GM19468 (cell line): ENCODE measurements around the gene BOD1L1.
"Not testable (repeated sequence)": the region's sequence is repeated elsewhere in the genome, so short reads cannot be mapped to it uniquely, and the experiment has no call there.

ENCODE experiments used
- ATAC-seq: cut with Tn5 transposase; IDR thresholded peaks from one replicate; pipeline ENCODE4 v1.9.1; 2021; ENCODE audit warnings: mild to moderate bottlenecking, moderate library complexity, moderate number of reproducible peaks; ENCODE audit not compliant: unreplicated experiment; ENCODE audit errors: extremely low read depth

BOD1L1 gene

GRCh38 chr4:13561673-13562072 is 65.9 kb downstream of the BOD1L1 start:
- no peak for ATAC-seq

GRCh38 chr4:13560111-13560510 is 67.4 kb downstream of the BOD1L1 start:
- not testable (repeated sequence) for ATAC-seq

- no peak for ATAC-seq
Observed at GRCh38 chr4:13559413-13559812, 68.1 kb downstream of the BOD1L1 start.

DNA sequence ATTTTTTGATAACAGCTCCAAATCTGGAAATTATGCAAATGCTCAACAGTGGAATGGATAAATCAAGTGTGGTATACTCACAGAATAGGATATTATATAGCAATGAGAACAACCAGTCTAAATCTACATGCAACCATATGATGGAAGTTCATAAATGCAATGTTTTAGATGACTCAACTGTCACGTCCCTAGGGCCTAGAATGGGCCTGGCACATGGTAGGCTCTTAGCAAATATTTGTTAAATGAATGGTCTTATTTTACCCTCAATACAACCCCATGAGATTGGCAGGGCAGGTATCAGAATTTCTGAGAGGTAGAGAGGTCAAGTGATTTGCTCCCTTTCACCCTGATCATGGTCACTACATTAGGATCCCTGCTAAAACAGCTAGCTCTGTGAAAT is 68.6 kb downstream of the BOD1L1 start:
- ATAC-seq: no peak

DNA sequence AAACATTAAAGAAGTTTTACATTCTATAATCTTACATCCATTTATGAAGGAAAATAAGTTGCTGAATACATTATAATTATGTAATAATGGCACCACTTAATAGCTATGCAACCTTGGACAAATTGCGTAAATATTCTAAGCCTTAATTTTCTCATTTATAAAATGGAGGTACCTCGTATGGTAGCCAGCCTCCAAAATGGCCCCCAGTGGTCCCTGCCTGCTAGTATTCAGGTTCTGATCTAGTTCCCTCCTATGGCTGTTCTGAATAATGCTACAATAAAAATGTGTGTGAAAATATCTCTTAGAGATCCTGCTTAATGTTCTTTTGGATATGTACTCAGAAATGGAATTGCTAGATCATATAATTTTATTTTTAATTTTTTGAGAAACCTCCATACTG is 72.2 kb downstream of the BOD1L1 start:
- no peak for ATAC-seq

DNA sequence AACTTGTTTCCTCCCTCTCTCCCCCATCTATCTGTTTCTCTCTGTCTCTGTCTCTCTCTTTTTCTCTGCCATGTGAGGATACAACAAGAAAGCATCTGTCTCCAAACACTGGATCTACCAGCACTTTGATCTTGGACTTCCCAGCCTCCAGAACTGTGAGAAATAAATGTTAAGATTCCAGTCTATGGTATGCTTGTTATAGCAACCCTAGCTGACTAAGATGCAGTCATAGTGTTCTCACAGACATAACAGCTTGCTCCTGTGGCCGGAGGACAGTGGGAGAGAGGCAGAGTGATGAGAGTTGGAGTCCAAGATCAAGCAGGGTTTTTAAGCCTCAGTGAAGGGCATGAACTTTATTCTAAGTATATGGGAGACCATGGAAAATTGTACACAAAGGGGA is 74.4 kb downstream of the BOD1L1 start:
- ATAC-seq: no peak

GRCh38 chr4:13548984-13549546 is 78.5 kb downstream of the BOD1L1 start:
- ATAC-seq: peak; percentile 89

GRCh38 chr4:13548059-13548983 is 79.2 kb downstream of the BOD1L1 start:
- ATAC-seq: no peak

- ATAC-seq: no peak
Observed at GRCh38 chr4:13547485-13548041, 80.0 kb downstream of the BOD1L1 start.

DNA sequence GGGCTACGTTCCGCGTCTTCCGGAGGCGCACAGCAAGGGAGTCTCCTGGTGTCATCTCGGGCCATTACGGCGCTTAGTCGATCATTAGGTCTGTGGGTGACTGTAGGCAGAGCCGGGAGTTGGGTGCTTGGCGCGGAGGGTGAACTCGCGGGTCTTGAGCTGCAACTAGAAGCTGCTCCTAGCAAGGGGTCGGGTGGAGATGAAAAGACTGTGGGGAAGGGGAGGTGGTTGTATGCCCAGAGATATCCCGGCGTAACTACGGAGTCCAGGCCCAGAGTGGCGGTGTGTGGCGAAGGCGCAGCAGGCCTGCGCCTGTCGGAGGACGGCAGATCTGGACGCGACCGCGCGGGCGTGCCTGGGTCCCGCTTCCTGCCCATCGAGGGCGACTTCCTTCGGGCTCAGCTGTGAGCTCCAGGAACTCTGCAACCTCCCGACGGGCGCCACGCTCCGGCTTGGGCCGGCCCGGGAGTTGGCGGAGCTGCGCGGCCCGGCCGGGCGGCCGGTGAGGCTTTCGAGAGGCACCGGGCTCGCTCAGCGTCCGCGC is 80.5 kb downstream of the BOD1L1 start:
- no peak for ATAC-seq

DNA sequence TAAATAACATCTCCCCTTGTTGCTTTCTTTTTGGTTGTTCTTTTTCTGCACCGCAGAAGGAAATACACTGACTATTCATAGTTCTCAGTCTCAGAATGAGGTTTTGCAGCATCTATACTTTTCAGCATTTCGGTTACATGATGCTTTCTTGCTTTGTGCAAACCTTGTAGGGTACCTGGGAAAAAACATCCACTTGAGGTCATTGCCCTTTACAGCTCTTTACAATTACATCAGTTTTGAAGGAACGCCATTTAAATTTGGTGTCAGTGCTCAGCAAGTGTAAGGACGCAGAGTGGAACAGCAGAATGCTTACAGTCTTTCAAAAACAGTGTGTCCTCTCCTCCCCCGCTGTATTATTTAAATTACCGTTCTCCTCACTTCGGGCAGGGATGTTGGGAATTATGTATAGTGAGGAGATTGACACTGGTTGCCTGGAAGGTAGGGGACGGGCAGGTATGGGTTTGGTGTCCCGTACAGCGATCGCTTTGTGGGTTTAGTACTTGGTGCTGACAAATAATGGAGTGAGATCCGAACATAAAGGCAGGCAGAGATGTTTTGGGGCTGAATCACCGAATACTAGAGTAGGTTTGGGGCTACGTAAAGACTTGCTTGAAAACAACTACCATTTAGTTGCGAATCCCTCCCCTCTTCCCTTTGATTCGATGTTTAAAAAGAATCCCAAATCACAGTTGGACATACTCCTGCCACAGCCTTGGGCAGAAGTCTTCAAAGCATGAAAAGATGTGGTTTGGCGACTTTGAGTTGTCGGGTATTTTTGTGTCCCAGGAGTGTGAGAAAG is 81.2 kb downstream of the BOD1L1 start:
- ATAC-seq: no peak

GRCh38 chr4:13545394-13545808 is 82.1 kb downstream of the BOD1L1 start:
- ATAC-seq: no peak

DNA sequence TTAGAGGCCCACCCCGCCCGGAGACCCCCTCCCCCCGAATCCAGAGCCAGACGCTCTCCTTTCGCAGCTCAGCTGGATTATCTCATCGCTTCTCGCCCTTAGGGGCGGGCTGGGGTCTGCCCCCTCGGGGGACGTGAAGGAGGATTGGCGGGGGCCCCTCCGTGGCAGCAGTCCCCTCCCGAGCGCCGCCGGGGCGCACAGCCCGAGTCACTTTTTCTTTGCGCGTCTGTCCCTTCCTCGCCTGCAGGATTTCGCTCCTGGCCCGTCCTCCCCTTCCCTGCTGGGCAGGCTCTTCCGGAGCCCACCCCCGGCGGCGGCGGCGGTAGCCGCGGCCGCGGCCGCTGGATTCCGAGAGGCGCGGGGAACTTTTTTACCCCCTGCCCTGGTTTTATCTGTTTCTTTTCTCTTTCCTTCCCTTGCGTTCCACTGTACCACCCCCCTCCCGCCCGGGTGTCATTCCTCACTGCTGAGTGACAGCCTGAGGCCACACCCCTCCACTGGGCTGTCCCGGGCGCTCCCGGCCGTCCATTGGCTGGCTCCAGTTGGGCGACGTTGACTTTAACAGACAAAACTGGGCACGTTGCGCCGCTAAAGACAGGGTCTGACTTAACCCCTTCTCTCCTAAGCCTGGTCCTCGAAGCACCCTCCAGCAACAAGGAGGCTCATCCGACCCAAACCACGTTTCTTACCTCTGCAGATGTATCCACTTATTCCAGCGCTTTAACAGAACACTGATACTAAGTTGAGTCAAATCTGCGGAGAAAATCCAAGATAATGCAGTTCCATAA is 82.7 kb downstream of the BOD1L1 start:
- ATAC-seq: peak; percentile 18

DNA sequence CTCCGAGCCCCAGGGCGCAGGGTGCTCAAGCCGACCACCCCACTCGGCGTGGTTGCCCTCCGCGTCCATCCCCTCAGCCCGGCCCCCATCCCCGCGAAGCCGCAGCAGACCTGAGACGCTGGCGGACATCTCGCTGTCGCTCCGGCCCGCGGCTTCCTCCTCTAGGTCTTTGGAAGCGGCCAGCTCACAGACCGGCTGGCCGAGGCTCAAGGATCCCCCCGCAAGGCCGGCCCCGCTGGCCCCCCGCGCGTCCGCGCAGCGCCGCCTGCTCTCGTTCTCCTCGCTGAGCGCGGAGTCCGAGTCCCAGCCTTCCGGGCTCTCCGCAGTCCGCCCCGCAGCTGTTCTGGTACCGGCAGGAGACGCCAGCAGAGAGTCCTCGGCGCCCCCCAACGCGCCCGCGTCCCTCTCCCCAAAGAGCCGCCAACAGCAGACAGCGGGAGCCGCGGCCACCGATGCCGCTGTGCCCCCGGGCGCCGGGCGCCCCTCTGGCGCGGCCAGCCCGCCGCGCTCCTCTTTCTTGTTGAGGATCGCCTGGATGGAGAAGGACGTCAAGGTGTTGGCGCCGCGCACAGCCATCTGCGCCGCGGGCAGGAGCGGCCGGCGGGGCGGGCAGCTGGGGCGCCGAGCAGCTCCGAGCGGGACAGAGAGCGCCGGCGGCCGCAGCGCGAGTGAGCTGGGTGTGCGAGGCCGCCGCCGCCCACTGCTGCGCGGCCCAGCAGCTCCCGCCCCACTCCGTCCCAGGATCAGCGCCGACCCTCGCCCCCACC is 83.5 kb downstream of the BOD1L1 start, which contains the start of gene NKX3-2:
TSS of gene NKX3-2 (minus strand) at position 670 of the 767 bp plus-strand sequence. CDS start at position 576, 94 bp downstream.
- no peak for ATAC-seq

DNA sequence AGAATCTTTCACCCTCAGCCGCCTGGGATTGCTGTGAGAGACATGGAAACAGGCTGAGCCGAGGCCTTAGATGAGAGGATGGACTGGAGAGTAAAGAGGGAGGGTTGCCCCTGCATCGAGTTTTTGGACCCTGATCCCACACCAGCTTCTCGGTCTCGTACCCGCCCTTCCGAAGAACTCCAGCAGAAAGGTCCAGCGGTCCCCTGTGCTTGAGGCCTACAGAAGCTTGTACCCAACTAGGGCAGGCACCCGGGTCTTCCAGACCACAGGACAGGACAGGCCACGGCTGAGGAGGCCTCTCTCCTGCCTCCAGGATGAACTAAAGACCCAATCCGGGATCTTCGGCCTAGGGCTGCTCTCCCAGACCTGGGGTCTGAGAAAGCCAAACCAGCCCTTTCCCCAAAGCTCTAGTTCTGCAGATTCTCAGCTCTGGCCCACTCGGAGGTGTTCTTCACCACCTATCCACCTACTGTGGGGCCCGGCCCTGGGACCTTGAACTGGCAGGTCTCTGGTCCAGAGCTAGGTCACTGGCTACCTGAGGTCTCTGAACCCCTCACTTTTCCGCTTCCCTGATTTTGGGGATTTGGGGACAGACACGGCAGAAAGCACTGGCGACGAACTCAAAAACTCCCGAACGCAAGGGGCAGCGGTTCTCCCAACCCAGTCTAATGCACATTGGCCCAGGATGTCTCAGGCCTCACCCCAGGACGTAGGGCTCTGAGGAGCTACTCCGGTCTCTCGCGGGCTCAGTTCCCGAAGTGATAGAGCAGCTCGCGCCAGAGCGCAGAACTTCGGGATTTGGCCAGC is 84.3 kb downstream of the BOD1L1 start:
- no peak for ATAC-seq

DNA sequence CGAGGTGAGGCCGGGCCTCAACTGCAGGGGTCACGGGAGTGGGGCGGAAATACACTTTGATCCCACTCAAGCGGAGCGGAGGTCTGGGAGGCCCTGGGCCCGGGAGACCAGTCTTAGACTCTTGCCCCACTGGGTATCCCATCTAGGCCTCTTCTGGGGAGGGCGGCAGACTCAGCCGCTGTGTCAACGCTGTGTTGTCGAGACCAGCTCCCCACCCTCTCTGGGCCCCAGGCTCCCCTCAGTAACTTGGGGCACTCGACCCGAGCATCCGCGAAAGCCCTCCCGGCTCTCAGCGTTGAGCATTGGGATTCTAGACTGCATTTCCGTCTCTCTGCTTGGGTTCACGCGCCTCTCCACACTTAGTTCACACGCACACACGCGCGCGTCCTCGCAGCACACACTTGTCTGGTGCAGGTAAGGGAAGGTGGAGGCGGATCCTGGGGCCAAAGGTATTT is 84.9 kb downstream of the BOD1L1 start:
- no peak for ATAC-seq

GRCh38 chr4:13541720-13542576 is 85.6 kb downstream of the BOD1L1 start:
- ATAC-seq: no peak
